ENCODE data around the gene ZPLD1.

Gene ZPLD1

DNA sequence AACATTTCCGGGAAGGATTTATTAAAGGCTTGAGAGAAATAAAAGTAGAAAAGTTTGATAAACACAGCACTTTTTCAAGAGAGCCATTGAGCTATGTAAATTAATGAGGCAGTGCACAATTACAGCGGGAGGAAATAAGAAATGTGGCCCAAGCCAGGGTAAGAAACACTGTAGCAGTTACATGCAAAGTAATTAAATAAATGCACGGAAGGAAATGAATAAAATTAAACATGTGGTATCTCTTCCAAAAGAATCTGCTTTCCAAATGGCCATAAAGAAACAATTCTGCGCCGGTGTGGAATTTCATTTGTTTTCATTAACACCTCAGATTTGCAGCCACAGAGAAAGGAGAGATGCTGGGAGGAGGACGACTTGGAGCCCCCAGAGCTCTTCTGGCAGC is 35.3 kb downstream of the ZPLD1 start:
- no peak for DNase-seq

DNA sequence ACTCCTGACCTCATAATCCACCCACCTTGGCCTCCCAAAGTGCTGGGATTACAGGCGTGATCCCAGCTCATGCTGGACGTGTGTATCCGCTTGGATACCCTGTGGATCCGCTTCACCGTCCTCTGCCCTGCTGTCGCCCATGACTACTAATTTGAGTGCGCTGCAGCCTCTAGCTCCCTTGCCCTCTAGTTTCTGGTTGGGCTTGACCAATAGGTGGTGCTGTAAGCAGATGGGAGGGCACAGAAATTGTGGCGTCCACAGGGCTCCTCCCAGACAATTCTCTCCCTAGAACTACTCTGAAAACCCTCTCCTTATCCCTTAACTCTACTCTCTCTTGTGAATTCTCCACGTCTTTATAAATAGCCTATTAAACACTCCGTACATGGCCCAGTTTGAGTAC is 36.2 kb downstream of the ZPLD1 start:
- DNase-seq = no peak

DNA sequence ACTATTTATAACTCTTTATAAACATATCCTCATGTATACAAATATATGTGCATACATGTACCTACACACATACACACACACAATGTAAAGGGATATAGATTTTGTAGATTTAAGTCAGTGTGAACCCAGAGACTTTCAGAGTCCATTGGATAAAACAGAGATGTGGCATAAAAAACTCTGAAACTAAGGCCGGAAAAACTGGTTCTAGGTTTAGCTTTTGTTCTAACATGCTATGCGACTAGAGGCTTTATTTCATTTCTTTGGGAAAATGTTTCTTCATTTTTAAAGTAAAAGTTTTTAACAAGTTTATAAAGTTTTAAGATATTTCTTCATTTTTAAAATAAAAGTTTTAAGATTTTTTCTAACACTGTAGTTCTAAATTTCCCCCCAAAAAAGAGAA is 36.7 kb downstream of the ZPLD1 start:
- no peak for DNase-seq

DNA sequence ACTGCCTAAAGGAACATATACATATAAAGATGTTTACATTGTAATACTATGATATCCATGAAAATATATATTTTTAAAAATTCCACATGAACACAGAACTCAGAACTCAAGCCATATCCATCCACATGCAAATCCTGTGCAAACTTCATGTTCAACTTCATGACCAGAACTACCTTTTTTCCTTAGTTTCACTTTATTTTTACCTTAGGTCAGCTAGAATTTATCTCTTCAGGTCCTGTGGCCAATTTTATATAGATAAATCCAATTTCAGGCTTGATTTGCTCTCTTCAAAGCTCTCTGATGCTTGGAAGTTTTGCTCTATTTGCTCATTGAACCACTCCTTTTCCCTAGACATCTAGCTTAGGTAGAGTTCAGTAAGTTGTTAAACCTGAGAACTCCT is 38.8 kb downstream of the ZPLD1 start:
- no peak for DNase-seq

DNA sequence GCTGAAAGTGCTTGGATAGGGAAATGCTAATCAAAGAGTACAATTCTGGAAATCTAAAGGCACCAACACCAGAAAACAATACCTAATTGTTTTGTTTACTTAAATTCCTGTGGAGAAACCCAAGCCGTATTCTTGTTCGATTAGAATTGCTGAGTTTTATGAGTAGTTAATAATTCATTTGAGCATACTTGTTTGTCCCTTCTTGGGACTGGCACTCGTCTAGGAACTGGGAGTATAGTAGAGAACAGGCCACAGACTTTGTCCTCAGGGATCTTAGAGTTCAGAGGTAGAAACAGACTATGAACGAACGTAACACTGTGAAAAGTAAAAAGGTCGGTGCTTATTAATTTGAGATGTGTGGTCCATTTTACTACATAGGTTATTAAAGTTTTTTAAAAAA is 39.4 kb downstream of the ZPLD1 start:
- DNase-seq = no peak

DNA sequence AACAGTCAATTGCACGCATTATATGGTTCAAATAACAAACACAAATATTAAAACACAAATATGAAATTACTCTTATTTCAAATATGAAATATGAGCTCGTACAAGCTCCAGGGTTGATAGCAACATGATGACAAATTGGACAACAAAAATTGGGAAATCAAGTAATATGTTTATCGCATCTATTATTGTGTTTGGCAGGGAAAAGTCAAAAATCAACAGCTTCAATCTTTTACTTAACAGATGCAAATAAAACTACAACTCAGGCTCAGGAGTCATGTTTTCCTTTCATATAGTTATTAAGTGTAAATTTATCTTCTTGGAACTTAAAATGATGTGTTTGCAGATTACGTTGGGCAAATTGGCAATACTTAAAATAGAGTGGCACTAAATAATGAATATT is 41.4 kb downstream of the ZPLD1 start:
- no peak for DNase-seq

DNA sequence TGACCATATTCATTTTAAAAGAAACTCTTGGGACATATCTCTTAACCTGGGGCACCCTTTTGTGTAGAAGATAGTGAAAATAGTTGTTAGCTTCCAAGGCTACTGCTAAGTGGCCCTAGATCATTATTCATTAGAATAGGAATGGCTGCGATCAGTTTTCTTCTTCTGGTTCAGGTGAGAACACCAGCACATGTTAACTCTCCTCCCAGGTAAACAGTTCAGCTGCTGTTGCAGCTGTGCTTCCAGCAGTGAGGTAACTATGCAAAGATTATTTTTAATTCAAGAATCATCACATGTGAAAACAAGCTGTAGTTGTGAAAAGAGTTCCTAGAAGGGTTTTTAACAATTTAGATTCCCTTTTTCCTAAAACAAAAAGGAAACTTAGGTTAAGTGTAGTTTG is 43.3 kb downstream of the ZPLD1 start:
- no peak for DNase-seq

DNA sequence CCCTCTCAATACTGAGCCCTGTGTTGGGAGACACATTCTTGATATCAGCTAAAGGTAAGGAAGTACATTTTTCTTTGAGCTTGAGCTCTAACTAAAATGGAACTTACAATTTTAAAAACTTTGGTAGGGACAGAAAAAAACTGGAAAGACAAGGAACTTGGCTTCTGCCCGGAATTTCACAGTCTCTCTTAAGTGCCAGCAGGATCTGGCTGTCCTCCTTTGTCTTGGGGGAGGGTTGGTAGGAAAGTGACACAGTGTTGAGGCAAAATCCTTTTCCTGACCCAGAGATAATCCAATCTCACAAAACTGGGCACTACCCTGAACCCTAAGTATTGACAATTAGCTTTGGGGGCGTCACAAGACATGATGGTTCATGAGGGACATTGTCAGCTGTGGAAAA is 45.3 kb downstream of the ZPLD1 start:
- no peak for DNase-seq

DNA sequence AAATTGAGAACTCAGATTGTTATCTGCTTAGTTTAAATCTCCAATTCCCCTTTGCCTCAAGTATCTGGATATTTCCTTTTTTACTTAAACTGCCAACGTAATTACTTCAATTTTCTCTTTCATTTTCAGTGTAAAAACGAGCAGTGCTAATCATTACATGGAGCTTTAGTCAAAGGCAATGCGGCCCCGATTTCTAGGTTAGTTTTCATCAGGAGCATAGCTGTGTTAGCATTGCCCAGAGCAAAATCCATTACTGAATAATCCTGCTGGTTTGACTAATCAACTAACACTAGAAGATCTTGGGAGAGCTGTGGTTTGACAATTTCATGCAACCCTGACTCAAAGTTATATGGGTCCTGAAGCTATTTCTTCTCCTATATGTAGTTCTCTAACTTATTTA is 46.2 kb downstream of the ZPLD1 start:
- DNase-seq = no peak

DNA sequence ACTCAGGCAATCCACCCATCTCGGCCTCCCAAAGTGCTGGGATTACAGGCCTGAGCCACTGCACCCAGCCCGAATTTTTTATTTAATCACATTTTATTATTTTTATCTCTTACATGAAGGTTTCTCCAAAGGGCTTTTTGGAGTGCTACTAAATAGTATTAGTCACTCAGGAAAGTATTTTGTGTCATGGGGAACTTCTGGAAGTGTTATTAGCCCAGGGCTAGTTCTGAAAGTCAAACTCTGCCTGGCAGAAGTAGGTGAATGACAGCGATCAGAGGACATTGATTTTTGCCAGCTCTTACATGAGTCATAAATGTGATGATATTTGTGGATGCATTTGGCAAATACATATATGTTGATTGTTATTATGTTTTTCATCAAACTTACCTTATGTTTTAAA is 48.7 kb downstream of the ZPLD1 start:
- no peak for DNase-seq

DNA sequence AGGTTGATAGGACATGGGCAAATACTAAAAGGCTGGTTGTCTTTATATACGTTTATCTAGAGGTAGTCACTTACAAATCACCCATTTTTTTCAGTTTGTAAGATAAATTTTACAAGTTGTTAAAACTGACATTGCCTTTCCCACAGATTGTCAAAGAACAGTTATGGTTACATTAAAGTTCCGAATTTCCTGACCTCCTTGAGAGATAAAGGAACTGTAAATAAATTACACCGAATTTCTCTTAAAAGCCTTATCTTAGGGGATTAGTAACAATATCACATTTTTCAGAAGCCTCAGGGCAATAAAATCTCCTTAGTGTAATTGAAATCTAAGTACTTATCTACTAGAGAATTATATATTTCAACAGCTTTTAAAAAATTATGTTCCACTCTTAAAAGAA is 49.5 kb downstream of the ZPLD1 start:
- no peak for DNase-seq

DNA sequence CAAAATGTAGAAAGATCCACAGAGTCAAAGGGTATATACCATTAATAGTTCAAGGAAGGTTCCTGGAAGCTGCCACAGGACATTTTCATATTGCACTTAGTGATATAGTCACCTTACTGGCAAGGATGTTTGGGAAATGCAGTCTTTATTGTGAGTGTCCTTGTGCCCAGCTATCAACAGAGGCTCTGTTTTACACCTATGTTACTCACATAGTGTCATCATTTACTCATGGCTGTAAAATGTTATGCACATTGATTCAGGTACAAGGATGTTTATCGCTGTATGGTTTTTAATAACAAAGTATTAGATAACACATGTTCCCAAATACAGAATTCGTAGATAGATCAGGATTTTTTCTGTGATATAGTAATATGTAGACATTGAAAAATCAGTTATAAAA is 50.9 kb downstream of the ZPLD1 start:
- no peak for DNase-seq

DNA sequence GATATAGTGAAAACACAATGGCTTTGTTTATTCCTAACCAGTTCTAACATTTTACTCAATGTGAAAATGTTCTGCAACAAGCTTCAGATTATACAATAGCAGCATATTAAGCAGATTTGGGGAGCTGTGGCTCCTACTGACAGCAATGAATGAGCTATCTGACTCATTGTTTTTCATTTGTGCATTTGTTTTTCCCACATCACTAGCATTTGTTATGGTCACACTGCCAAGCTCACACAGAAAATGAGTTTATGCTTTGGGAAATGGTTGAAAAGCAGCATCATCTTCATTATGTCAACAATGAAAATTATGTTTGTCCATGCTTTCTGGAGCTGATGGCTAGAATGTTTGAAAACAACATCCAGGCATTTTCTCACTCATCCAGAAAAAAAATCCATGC is 53.5 kb downstream of the ZPLD1 start:
- no peak for DNase-seq

DNA sequence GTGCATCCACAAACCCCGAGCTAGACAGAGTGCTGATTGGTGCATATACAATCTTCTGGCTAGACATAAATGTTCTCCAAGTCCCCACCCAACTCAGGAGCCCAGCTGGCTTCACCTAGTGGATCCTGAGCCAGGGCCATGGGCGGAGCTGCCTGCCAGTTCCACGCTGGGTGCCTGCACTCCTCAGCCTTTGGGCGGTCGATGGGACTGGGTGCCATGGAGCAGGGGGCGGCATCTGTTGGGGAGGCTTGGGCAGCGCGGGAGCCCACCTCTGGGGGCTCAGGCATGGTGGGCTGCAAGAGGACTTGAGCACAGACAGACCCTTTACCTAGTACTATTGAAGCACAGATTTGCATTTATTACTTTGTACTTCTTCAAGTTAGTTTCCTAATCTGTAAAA is 57.5 kb downstream of the ZPLD1 start:
- no peak for DNase-seq

DNA sequence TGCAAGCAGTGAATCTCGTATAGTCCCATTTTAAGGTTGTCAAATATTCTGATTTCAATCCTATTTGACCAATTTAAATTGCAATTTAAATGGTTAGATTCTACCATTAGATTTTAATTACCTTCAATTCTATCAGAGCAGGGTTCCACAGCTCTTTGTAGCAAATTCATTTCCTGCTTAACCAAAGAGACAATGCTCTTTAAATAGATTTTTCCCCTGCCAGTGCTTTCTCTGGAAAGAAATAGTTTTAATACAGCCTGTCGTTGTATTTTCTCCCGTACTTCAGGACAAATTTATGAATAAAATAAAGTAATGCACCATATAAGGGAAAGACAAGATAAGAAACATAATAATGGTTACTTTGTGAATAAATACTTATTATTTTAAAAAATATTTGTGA is 62.8 kb downstream of the ZPLD1 start:
- no peak for DNase-seq

DNA sequence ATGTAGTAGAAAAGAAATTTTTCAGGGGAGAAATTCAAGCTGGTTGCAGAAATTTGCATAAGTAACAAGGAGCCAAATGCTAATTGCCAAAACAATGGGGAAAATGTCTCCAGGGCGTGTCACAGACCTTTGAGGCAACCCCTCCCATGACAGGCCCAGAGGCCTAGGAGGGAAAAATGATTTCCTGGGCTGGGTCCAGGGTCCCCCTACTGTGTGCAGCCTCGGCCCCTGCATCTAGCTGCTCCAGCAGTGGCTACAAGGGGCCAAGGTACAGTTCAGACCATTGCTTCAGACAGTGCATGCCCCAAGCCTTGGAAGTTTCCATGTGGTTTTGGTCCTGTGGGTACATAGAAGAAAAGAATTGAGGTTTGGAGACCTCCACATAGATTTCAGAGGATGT is 70.7 kb downstream of the ZPLD1 start:
- no peak for DNase-seq

DNA sequence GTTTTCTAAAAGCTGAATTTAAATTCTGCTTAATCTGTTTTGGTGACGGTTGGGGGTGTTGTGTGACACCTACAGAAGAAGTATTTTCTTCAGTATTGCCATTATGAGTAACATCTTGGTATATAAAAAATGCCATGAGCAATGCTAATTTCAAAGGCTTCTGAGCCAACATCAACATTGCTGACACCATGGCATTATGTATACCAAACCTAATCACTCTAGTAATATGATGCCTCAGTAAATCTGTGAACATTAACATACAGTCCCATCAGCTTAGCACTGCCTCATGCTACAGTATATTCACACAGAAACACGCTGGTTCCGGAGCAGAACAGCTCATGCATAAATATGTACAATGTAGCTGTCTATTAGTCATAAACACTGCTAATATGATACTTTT is 75.8 kb downstream of the ZPLD1 start:
- no peak for DNase-seq

DNA sequence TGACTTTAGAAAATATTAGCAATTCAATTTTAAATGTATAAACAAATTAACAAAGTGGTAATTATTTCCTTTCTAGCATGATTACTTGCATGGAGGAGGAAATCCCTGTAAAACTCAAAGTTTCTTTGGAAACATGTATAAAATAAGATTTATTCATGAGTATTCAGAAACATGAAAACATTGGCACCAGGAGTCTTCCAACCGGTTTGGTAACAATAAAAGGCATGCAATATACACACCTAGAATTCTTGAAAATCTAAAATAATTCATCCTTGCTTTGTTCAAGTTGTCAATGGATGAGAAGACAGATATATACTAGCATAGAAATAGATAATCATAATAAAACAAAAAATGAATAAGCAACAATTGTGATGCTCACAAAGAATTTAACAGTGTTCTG is 76.4 kb downstream of the ZPLD1 start:
- DNase-seq = no peak

DNA sequence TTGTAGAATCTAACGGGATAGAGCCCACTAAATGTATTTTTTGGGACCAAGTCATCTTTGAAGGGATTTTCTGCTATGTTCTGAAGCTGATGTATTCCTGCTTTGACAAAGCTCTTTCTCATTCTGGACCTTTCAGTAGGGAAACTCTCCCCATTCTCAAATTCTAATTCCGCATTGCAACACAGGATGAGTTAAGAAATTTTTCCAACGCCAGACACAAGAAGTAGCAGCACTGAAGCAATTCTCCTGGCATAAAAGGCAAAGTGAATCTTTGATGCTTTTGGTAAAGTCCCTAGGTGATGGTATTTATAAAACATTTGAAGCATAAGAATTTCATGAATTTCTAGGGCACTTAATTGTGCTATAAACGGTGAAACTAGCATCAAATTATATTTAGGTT is 76.8 kb downstream of the ZPLD1 start:
- no peak for DNase-seq

DNA sequence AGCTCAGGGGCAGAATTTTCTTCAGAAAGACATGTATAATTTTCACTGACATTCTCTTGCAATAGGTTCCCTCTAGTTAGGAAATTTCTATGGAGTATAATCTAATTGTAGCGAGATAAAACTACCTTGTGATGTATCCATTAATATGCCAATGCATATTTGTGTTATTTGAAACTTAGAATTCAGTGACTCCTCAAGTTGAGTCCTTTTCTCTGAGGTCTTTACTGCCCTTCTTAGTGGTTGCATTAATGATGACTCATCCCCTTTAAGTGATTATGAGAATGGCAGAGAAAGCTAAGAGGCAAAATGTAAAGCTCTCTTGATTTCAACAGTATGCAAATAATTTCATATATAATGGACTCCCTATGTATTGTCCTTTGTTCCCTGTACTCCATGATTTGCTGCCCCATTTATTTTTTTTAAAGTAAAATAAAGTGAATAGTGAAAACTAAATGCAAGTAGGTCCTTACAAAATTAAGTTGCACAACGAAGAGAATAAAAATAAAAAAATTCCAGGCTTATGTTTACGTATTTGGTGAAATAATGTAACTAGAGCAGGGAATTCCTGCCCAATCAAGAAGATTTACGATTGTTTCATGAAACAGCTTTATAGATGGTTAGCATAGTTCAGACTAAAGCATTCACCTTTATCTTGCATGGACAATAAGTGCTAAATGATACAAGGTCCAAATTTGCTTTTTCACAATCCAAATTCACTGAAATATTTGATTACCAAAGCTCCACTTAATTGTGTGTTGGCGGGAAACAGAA is 78.1 kb downstream of the ZPLD1 start:
- no peak for DNase-seq

DNA sequence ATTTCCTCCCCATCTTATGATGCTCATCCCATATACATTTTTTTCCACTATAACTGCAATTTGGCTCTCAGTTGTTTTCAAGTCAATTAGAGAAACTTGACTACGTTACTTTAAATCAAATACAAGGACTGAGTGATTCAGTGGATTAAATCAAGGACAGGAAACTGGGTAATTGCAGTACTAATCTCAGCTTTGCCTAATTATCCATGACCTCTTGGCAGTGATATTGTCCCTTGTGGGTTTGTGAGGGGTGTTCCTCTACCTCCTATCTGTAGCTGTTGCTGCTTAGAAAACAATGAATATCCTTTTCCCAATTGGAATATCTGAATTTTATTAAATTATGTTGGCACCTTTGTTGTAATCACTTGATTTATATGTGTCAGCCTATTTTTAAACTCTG is 79.4 kb downstream of the ZPLD1 start:
- no peak for DNase-seq

DNA sequence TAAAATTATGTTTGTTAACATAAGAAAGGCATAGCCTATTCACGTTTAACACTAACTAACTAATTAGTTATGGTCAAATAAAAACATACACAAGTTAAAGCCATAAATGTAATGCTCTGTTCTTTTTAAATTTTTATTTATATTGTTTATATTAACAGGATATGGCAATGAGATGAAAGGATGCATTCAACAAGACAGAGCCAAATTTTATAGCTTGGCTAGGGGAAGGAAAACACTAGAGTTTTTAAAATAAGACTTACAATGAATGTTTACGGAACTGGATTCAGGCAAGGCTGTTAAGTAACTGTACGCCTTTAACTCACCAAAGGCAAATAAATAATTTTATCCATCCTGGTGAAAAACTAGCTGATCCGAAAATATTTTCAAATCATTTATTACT is 86.4 kb downstream of the ZPLD1 start:
- DNase-seq = no peak

DNA sequence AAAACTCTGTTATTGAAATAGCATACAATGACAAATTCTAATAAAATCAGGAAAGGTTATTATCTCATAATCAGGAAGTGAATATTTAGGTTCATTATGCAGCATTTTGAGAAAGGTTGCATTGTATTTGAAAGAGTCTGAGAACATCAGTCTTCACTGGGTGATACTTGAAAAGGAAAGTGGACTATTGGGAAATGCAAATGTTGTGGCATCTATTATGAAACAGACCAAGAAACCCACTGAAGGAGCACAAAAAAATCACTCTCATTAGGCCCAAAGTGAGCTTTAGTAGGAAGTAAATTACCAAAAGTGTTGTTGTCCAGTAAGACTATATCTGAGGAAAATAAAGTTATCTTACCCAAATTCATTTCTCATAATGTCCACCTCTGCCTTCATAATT is 90.8 kb downstream of the ZPLD1 start:
- DNase-seq = no peak

DNA sequence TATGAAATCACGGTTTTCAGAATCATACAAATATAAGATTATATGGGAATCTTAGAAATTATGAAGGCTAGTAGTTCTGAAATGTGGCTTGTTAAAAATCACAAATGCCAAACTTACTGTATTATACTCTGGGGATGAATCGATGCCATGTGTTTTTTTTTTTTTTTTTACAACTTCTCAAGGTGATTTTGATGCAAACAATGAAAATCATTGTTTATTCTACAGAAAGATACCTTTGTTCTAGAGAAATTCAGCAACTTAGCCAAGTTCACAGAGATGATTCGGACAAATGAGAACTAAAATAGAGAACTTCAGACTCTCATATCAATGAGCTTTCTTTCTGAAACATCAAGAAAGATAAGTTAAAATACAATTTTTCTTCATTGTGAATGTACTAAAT is 92.0 kb downstream of the ZPLD1 start:
- no peak for DNase-seq

DNA sequence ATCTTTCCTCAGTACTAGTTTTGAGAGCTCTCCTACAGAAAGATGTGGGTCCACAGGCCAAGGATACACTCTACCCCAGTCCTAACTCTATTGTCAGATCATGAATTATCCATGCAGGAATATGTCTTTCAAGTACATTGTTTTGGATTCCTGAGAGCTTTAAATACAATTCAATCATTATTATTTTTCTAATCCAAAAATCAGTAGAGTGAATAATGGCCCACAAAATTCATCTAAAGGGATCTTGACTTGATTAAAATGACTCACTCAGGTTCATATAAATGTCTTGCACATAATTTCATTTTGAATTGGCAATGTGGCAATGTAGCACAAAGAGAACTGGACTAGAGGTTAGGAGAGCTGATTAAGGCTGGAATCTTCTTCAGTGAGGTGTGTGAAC is 93.9 kb downstream of the ZPLD1 start:
- DNase-seq = no peak
